Ovary (tissue), 9 donors: ENCODE results near the gene PLXNA3. TPM values are rescaled to one million over a fixed set of nuclear protein-coding genes. Genes with fewer than 3 reads are reported as not detected.

Experiments
- DNase-seq, 5 donors: peaks; one replicate each; pipeline ENCODE4 v3.0.0-alpha.2; 2019 to 2020
- H3K27ac ChIP-seq, 2 donors: fragments of 200-600 bp; one replicate each; pipeline versions ENCODE4 v1.5.1 to v1.8.0; 2019 to 2022
- H3K27me3 ChIP-seq: fragments of 200-600 bp; one replicate; pipeline ENCODE4 v1.8.0; 2022
- H3K36me3 ChIP-seq: fragments of 200-600 bp; sonication (generic); one replicate; pipeline ENCODE4 v1.5.1; 2019
- H3K4me1 ChIP-seq: one replicate; pipeline ENCODE4 v1.8.1; 2013; ENCODE audit warnings: mild to moderate bottlenecking, moderate library complexity; ENCODE audit not compliant: insufficient read depth
- H3K4me3 ChIP-seq: fragments of 200-600 bp; sonication (generic); one replicate; pipeline ENCODE4 v1.5.1; 2017
- H3K9me3 ChIP-seq, 2 donors: fragments of 200-600 bp in 1 of 2; sonication (generic) in 1 of 2; one replicate each; pipeline versions ENCODE4 v1.5.1 to v1.8.1; 2013 to 2019; ENCODE audit warnings: mild to moderate bottlenecking in 1 of 2, moderate library complexity in 1 of 2
- EP300 ChIP-seq: sonication (generic); formaldehyde crosslinking; IDR thresholded peaks from one replicate; pipeline ENCODE4 v1.6.1; 2017; ENCODE audit warnings: antibody characterized with exemption
- POLR2A ChIP-seq: fragments of 450-650 bp; IDR thresholded peaks from one replicate; pipeline ENCODE4 v1.6.1; 2017; ENCODE audit warnings: antibody characterized with exemption, mild to moderate bottlenecking, moderate library complexity
- WGBS, 3 donors: extraction: QIAGEN DNeasy Blood & Tissue Kit in 1 of 3; methylation state at CpG; one replicate each; pipeline versions ENCODE4 v1.1.5 to v1.1.7; 2013 to 2017; 5-methylcytosine and 5-hydroxymethylcytosine counted together
- intact Hi-C, 4 donors: fragments of 100-400 bp; cut with DNase I; formaldehyde crosslinking; loops; one replicate each; pipeline versions ENCODE4 v1.11.0 to v1.15.1; 2022 to 2023
- microRNA-seq, 3 donors: library from miRNA; unstranded; fragments of <30 nt; microRNA quantifications; one replicate each; pipeline versions ENCODE4 to v1.2.0, GENCODE V29; 2019 to 2020
- polyA plus RNA-seq, 2 donors: library from polyadenylated mRNA; stranded (reverse); fragments of 200-250 nt in 1 of 2; fragments of 350-450 nt in 1 of 2; fragmentation: Illumina TruSeq in 1 of 2; extraction: RNeasy Lipid Tissue Mini Kit (QIAGEN cat#74804) in 1 of 2; gene quantifications; one replicate each; pipeline ENCODE4 v1.2.3, GENCODE V29; 2013 to 2014
- small RNA-seq: library from RNA; depleted of rRNA; stranded (forward); fragments of <200 nt; gene quantifications from one replicate; pipeline ENCODE3, GENCODE V24; 2016
- total RNA-seq, 7 donors: library from RNA; depleted of rRNA in 2 of 7; stranded (reverse); fragments of >200 nt in 2 of 7; fragmentation: NEBNext Ultra II Directional in 3 of 7; extraction: Animal tissue kit (Norgen Biotek cat#: 25700) in 3 of 7; gene quantifications; one replicate each; pipeline versions ENCODE4 v1.1.0 to v1.2.4, GENCODE V29; 2016 to 2023
- TF ChIP-seq, protein P1 (sequence below), 3 donors: fragments of 450-650 bp in 2 of 3; fragments of 200-600 bp in 1 of 3; IDR thresholded peaks; one replicate each; pipeline versions ENCODE4 v1.5.1 to v1.8.0; 2016 to 2022; ENCODE audit warnings: antibody characterized with exemption in 3 of 3, mild to moderate bottlenecking in 1 of 3
- donor health status: DM: no; HTN: no; CAD: no; lungs with moderate emphysema.
- donor health status: DM: no; HTN: no; CAD: no.
- donor health status: Bipolar disorder and iron deficiency.
- donor health status: DM: yes; HTN: yes; CAD: no.
- donor health status: DM: no; HTN: no; CAD: no.
- donor health status: DM: yes; HTN: yes; CAD: no.

The PLXNA3 gene
- total and polyA plus RNA-seq, 9 donors = 9.5 to 118 (median 43.2) TPM

DNA sequence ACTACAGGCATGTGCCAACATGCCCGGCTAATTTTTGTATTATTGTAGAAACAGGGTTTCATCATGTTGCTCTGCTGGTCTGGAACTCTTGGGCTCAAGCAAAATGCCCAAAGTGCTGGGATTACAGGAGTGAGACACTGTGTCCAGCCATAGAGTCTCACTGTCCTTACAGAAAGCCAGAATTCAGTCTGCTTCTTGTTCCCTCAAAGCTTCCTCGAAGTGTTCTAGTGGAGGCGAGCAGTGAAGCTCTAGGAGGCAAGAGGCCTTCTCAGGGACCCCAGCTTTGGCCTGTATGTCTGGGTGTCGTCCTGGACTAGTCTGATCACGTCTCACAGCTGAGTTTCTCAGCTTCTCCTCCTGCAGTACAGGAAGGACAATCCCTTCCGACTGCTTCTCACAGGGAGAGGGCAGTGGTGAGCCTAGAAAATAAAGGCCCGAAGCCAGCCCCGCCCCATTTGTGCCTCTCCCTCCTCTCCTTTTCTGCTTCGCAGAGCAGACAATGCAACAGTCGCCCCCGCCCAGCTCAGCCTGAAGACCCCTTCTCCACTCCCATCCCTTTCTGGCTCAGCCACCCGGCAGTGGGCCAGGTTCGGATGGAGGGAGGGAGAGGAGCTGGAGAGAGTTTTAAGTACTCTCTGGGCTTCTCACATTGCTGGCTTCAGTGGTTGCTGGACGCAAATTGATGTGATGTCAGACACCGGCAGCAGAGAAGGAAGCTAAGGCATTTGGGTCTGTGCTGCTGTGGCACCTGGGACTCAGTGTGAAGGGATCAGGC, 69.0 kb downstream of the PLXNA3 start:
- Histone ChIP-seq H3K4me1 (no peaks in the 10 kb centered on the region), H3K27ac (peak overlapping the region; percentile 52 to 61), H3K36me3 (no peaks in the 10 kb centered on the region), H3K4me3 (peak overlapping the region; percentile 23), H3K27me3 (no peaks in the 10 kb centered on the region), H3K9me3 (no peaks in the 10 kb centered on the region)
- peak; percentile 82 to 88 (median 86) for DNase-seq
- intact Hi-C loops = no loop called here
- TF ChIP-seq, protein P1, sequence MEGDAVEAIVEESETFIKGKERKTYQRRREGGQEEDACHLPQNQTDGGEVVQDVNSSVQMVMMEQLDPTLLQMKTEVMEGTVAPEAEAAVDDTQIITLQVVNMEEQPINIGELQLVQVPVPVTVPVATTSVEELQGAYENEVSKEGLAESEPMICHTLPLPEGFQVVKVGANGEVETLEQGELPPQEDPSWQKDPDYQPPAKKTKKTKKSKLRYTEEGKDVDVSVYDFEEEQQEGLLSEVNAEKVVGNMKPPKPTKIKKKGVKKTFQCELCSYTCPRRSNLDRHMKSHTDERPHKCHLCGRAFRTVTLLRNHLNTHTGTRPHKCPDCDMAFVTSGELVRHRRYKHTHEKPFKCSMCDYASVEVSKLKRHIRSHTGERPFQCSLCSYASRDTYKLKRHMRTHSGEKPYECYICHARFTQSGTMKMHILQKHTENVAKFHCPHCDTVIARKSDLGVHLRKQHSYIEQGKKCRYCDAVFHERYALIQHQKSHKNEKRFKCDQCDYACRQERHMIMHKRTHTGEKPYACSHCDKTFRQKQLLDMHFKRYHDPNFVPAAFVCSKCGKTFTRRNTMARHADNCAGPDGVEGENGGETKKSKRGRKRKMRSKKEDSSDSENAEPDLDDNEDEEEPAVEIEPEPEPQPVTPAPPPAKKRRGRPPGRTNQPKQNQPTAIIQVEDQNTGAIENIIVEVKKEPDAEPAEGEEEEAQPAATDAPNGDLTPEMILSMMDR (IDR thresholded peaks at IDR 0.05) = peak in 2 of 3 donors; percentile 47 to 64
- no peak for TF ChIP-seq EP300
- no peak for TF ChIP-seq POLR2A
- 18 to 31% (median 25%) methylated on average over 15 of the region's 15 CpGs for WGBS, 3 donors

Small RNAs within 50 kb of the gene (microRNA-seq; reads per million reads assigned to microRNA genes)
- gene MIR6858 = 0 to 0.38 (median 0) reads per million in 3 donors

Small RNAs within 50 kb of the gene (small RNA-seq; reads per million reads assigned to genes)
- not detected for gene MIR6858
- not detected for gene RN7SL697P

Other genes starting within 250 kb of the PLXNA3 start
- gene OPN1MW2, start 238.5 kb upstream of the PLXNA3 start, total RNA-seq = not detected
- gene OPN1MW2, start 238.5 kb upstream of the PLXNA3 start, polyA plus RNA-seq = not detected
- not detected for gene OPN1MW3, start 200.7 kb upstream of the PLXNA3 start, total RNA-seq
- not detected for gene OPN1MW3, start 200.7 kb upstream of the PLXNA3 start, polyA plus RNA-seq
- not detected for gene TEX28, start 163.2 kb upstream of the PLXNA3 start, total RNA-seq
- gene TEX28, start 163.2 kb upstream of the PLXNA3 start, polyA plus RNA-seq = not detected
- gene TKTL1, start 162.5 kb upstream of the PLXNA3 start, total RNA-seq = under 1 TPM in 4 of 7 donors, not detected in 3; 0.12 to 0.36 (median 0.23) TPM
- gene TKTL1, start 162.5 kb upstream of the PLXNA3 start, polyA plus RNA-seq = under 1 TPM; 0.38 to 0.91 TPM
- gene FLNA, start 83.6 kb upstream of the PLXNA3 start, total RNA-seq = 1,000 to 10,000 TPM in 4 of 7 donors, 100 to 1,000 TPM in 3; 327 to 2,249 (median 1,321) TPM
- 100 to 1,000 TPM; 378 to 647 TPM for gene FLNA, start 83.6 kb upstream of the PLXNA3 start, polyA plus RNA-seq
- 100 to 1,000 TPM in 5 of 7 donors, 10 to 100 TPM in 2; 40.5 to 158 (median 107) TPM for gene EMD, start 79.0 kb upstream of the PLXNA3 start, total RNA-seq
- gene EMD, start 79.0 kb upstream of the PLXNA3 start, polyA plus RNA-seq = 100 to 1,000 TPM in 1 of 2 donors, 10 to 100 TPM in 1; 55.1 to 146 TPM
- gene RPL10, start 59.9 kb upstream of the PLXNA3 start, total RNA-seq = over 10,000 TPM in 1 of 7 donors, 1,000 to 10,000 TPM in 6; 6,380 to 12,508 (median 7,126) TPM
- over 10,000 TPM in 1 of 2 donors, 1,000 to 10,000 TPM in 1; 4,233 to 12,949 TPM for gene RPL10, start 59.9 kb upstream of the PLXNA3 start, polyA plus RNA-seq
- gene DNASE1L1, start 49.0 kb upstream of the PLXNA3 start, total RNA-seq = 10 to 100 TPM; 11.9 to 21.4 (median 18.1) TPM
- gene DNASE1L1, start 49.0 kb upstream of the PLXNA3 start, polyA plus RNA-seq = 10 to 100 TPM; 13.0 to 16.1 TPM
- 10 to 100 TPM; 31.3 to 62.1 (median 37.9) TPM for gene TAFAZZIN, start 46.7 kb upstream of the PLXNA3 start, total RNA-seq
- 10 to 100 TPM in 1 of 2 donors, 1 to 10 TPM in 1; 7.9 to 33.1 TPM for gene TAFAZZIN, start 46.7 kb upstream of the PLXNA3 start, polyA plus RNA-seq
- 10 to 100 TPM; 29.6 to 75.9 (median 58.1) TPM for gene ATP6AP1, start 29.6 kb upstream of the PLXNA3 start, total RNA-seq
- 10 to 100 TPM; 75.2 to 77.8 TPM for gene ATP6AP1, start 29.6 kb upstream of the PLXNA3 start, polyA plus RNA-seq
- gene GDI1, start 21.1 kb upstream of the PLXNA3 start, total RNA-seq = 100 to 1,000 TPM in 5 of 7 donors, 10 to 100 TPM in 2; 72.8 to 188 (median 139) TPM
- 100 to 1,000 TPM; 113 to 116 TPM for gene GDI1, start 21.1 kb upstream of the PLXNA3 start, polyA plus RNA-seq
- 10 to 100 TPM; 21.3 to 48.9 (median 34.3) TPM for gene FAM50A, start 14.1 kb upstream of the PLXNA3 start, total RNA-seq
- 10 to 100 TPM; 41.4 to 42.8 TPM for gene FAM50A, start 14.1 kb upstream of the PLXNA3 start, polyA plus RNA-seq
- 10 to 100 TPM; 19.4 to 39.3 (median 23.2) TPM for gene LAGE3, start 21.0 kb downstream of the PLXNA3 start, total RNA-seq
- 10 to 100 TPM in 1 of 2 donors, 1 to 10 TPM in 1; 2.7 to 19.5 TPM for gene LAGE3, start 21.0 kb downstream of the PLXNA3 start, polyA plus RNA-seq
- 10 to 100 TPM; 17.2 to 35.5 (median 29.3) TPM for gene UBL4A, start 28.3 kb downstream of the PLXNA3 start, total RNA-seq
- 10 to 100 TPM; 14.6 to 21.6 TPM for gene UBL4A, start 28.3 kb downstream of the PLXNA3 start, polyA plus RNA-seq
- gene SLC10A3, start 32.3 kb downstream of the PLXNA3 start, total RNA-seq = 10 to 100 TPM; 19.6 to 49.8 (median 42.3) TPM
- gene SLC10A3, start 32.3 kb downstream of the PLXNA3 start, polyA plus RNA-seq = 10 to 100 TPM in 1 of 2 donors, 1 to 10 TPM in 1; 5.5 to 35.1 TPM
- gene FAM3A, start 58.0 kb downstream of the PLXNA3 start, total RNA-seq = 10 to 100 TPM; 34.6 to 76.8 (median 62.9) TPM
- 10 to 100 TPM in 1 of 2 donors, 1 to 10 TPM in 1; 3.6 to 81.6 TPM for gene FAM3A, start 58.0 kb downstream of the PLXNA3 start, polyA plus RNA-seq
- gene G6PD, start 88.6 kb downstream of the PLXNA3 start, total RNA-seq = 100 to 1,000 TPM in 1 of 7 donors, 10 to 100 TPM in 6; 18.0 to 115 (median 57.5) TPM
- gene G6PD, start 88.6 kb downstream of the PLXNA3 start, polyA plus RNA-seq = 10 to 100 TPM; 19.0 to 26.3 TPM
- 10 to 100 TPM in 6 of 7 donors, 1 to 10 TPM in 1; 8.0 to 28.6 (median 22.9) TPM for gene IKBKG, start 89.3 kb downstream of the PLXNA3 start, total RNA-seq
- gene IKBKG, start 89.3 kb downstream of the PLXNA3 start, polyA plus RNA-seq = 10 to 100 TPM in 1 of 2 donors, 1 to 10 TPM in 1; 1.5 to 16.1 TPM
- gene CTAG1A, start 126.9 kb downstream of the PLXNA3 start, total RNA-seq = under 1 TPM in 1 of 7 donors, not detected in 6; 0.35 TPM
- under 1 TPM in 1 of 2 donors, not detected in 1; 0.12 TPM for gene CTAG1A, start 126.9 kb downstream of the PLXNA3 start, polyA plus RNA-seq
- gene CTAG1B, start 161.0 kb downstream of the PLXNA3 start, total RNA-seq = not detected
- gene CTAG1B, start 161.0 kb downstream of the PLXNA3 start, polyA plus RNA-seq = under 1 TPM in 1 of 2 donors, not detected in 1; 0.15 TPM
- 1 to 10 TPM in 1 of 7 donors, not detected in 6; 4.2 TPM for gene CTAG2, start 195.3 kb downstream of the PLXNA3 start, total RNA-seq
- 1 to 10 TPM; 1.0 to 6.8 TPM for gene CTAG2, start 195.3 kb downstream of the PLXNA3 start, polyA plus RNA-seq